22Rv1 (cell line): ENCODE data around the gene RAB8A.

Experiments used
- ZFX ChIP-seq: fragments of 450-650 bp; IDR thresholded peaks from 2 replicates; pipeline ENCODE4 v1.6.1; 2017; ENCODE audit warnings: antibody characterized with exemption, borderline replicate concordance
- TF ChIP-seq, protein P1 (sequence below): fragments of 450-650 bp; IDR thresholded peaks from 2 replicates; pipeline ENCODE4 v1.5.1; 2017; ENCODE audit warnings: mild to moderate bottlenecking

DNA sequence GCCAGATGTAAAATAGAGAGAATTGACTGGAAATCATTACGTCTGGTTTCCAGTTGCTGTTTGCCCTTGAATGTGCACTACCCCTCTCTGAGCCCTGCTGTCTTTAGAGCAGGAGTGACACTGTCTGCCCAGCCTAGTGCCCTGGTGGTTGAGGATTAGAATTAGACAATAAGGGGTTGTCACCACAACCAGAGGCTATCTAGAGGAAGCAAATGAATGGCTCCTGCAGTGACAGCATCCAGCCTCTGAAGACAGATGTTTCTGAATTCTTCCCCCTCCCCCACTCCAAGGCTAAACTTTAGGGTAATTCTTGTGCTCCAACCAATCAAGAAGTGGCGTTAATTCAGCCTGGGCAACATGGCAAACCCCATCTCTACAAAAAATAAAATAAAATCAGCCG lies 2.0 kb downstream of the RAB8A start:
- TF ChIP-seq, protein P1, sequence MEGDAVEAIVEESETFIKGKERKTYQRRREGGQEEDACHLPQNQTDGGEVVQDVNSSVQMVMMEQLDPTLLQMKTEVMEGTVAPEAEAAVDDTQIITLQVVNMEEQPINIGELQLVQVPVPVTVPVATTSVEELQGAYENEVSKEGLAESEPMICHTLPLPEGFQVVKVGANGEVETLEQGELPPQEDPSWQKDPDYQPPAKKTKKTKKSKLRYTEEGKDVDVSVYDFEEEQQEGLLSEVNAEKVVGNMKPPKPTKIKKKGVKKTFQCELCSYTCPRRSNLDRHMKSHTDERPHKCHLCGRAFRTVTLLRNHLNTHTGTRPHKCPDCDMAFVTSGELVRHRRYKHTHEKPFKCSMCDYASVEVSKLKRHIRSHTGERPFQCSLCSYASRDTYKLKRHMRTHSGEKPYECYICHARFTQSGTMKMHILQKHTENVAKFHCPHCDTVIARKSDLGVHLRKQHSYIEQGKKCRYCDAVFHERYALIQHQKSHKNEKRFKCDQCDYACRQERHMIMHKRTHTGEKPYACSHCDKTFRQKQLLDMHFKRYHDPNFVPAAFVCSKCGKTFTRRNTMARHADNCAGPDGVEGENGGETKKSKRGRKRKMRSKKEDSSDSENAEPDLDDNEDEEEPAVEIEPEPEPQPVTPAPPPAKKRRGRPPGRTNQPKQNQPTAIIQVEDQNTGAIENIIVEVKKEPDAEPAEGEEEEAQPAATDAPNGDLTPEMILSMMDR, result no peak
- TF ChIP-seq ZFX, result no peak
